Esophagus squamous epithelium (tissue), 5 donors: ENCODE measurements around the gene BIN1. TPM values are rescaled to one million over a fixed set of nuclear protein-coding genes. Genes with fewer than 3 reads are reported as not detected.

Source experiments
- DNase-seq: peaks from one replicate; lab custom pipeline; 2025; lab: John Stamatoyannopoulos, UW
- H3K27ac ChIP-seq, 4 donors: fragments of 200-600 bp; sonication (generic); one replicate each; pipeline ENCODE4 v1.5.1; 2016 to 2019; ENCODE audit warnings: mild to moderate bottlenecking in 1 of 4
- H3K27me3 ChIP-seq, 4 donors: fragments of 200-600 bp; sonication (generic); 1 replicate in 3 of 4; 2 replicates in 1 of 4; pipeline versions ENCODE4 v1.5.1 to v1.6.0; 2017 to 2021; ENCODE audit warnings: antibody characterized with exemption in 1 of 4
- H3K36me3 ChIP-seq, 3 donors: fragments of 200-600 bp; sonication (generic); one replicate each; pipeline ENCODE4 v1.5.1; 2016 to 2019
- H3K4me1 ChIP-seq, 3 donors: fragments of 200-600 bp; sonication (generic); one replicate each; pipeline ENCODE4 v1.5.1; 2017 to 2019
- H3K4me3 ChIP-seq, 4 donors: fragments of 200-600 bp; sonication (generic); 1 replicate in 3 of 4; 2 replicates in 1 of 4; pipeline ENCODE4 v1.5.1; 2016 to 2019; ENCODE audit warnings: mild to moderate bottlenecking in 2 of 4, moderate library complexity in 1 of 4
- H3K9me3 ChIP-seq, 3 donors: fragments of 200-600 bp; sonication (generic); one replicate each; pipeline ENCODE4 v1.5.1; 2016 to 2019
- POLR2A ChIP-seq, 4 donors: fragments of 450-650 bp; IDR thresholded peaks; one replicate each; pipeline ENCODE4 v1.6.1; 2017; ENCODE audit warnings: antibody characterized with exemption in 4 of 4, mild to moderate bottlenecking in 4 of 4, moderate library complexity in 3 of 4
- whole genome bisulfite sequencing, 2 donors: methylation state at CpG; one replicate each; pipeline ENCODE4 v1.1.5; 2018; 5-methylcytosine and 5-hydroxymethylcytosine counted together
- intact Hi-C: fragments of 100-400 bp; cut with DNase I; formaldehyde crosslinking; loops from one replicate; pipeline ENCODE4 v1.15.0; 2022
- total RNA-seq, 4 donors: library from RNA; depleted of rRNA; stranded (reverse); fragments of >200 nt; gene quantifications; one replicate each; pipeline ENCODE4 v1.1.0, GENCODE V29; 2016
- TF ChIP-seq, protein P1 (sequence below), 6 experiments: fragments of 450-650 bp in 4 of 6; fragments of 200-600 bp in 2 of 6; sonication (generic) in 2 of 6; IDR thresholded peaks; one replicate each; pipeline ENCODE4 v1.5.1; 2016 to 2019; ENCODE audit warnings: antibody characterized with exemption in 6 of 6, mild to moderate bottlenecking in 4 of 6, moderate library complexity in 4 of 6
- donor health status: DM: yes; HTN: yes; CAD: no.

Gene BIN1
- total RNA-seq, 4 donors from 2014 or later, result 10.8 to 23.3 (median 15.5) TPM

DNA sequence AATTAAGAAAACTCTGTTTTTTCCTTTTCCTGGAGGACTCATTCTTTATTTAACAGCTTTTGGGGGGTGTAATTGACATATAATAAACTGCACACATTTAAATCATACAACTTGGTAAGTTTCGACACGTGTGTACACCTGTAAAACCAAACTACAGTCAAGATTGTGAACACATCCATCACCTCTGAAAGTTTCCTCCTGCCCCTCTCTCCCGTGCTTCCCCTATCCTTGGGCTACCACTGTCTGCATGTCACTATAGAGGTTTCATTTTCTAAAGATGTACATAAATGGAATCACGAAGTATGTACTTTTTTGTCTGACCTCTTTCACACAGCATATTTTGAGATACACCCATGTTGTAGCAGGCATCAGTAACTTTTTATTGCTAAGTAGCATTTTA is 100.0 kb downstream of the BIN1 start:
- H3K27me3 ChIP-seq, result peaks cover 0 to 10% (median 0%) of the 10 kb centered on the region in 4 donors
- H3K4me1 ChIP-seq, result no peaks in the 10 kb centered on the region
- no peak overlapping the region for H3K27ac ChIP-seq
- no peaks in the 10 kb centered on the region for H3K9me3 ChIP-seq
- TF ChIP-seq, protein P1, sequence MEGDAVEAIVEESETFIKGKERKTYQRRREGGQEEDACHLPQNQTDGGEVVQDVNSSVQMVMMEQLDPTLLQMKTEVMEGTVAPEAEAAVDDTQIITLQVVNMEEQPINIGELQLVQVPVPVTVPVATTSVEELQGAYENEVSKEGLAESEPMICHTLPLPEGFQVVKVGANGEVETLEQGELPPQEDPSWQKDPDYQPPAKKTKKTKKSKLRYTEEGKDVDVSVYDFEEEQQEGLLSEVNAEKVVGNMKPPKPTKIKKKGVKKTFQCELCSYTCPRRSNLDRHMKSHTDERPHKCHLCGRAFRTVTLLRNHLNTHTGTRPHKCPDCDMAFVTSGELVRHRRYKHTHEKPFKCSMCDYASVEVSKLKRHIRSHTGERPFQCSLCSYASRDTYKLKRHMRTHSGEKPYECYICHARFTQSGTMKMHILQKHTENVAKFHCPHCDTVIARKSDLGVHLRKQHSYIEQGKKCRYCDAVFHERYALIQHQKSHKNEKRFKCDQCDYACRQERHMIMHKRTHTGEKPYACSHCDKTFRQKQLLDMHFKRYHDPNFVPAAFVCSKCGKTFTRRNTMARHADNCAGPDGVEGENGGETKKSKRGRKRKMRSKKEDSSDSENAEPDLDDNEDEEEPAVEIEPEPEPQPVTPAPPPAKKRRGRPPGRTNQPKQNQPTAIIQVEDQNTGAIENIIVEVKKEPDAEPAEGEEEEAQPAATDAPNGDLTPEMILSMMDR (IDR thresholded peaks at IDR 0.05), result no peak
- TF ChIP-seq POLR2A (IDR thresholded peaks at IDR 0.05), result no peak
- no peak for DNase-seq
- no peaks in the 10 kb centered on the region for H3K36me3 ChIP-seq
- no peak overlapping the region for H3K4me3 ChIP-seq
- intact Hi-C loops, result no loop called here
- WGBS, 2 donors, result 72 to 73% methylated on average over 4 of the region's 4 CpGs

DNA sequence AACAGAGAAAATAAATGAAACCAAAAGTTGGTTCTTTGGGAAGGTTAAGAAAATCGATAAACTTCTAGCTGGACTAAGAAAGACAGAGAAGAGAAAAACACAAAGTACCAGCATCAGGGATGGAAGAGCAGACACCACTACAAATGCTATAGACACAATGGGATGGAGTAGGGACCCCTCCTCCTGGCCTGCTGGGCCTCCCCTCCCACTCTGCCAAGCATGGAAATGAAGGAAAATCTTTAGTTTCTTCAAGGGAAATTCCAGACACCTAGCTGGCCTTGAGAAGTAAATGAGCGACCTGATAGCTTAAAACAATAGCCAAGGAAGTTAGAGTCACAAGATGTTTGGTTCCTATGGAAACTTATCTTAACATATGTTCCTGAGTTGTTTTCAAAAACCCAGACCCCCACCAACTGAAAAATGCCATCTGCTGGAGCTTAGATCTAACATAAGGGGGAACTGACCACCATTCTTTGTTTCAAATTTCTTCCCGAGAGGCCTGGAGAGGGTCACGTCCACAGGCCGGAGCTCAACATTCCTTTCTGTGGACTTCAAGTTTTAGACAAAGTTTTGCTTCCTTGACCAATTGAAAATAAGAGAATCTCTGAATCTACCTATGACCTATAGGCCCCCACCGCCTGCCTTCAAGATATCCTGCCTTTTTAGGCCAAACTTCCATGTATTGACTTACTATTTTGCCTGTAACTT is 101.9 kb downstream of the BIN1 start:
- DNase-seq, result no peak
- Histone ChIP-seq H3K27me3 (no peaks in the 10 kb centered on the region), H3K9me3 (no peaks in the 10 kb centered on the region), H3K4me1 (no peaks in the 10 kb centered on the region), H3K36me3 (no peaks in the 10 kb centered on the region), H3K4me3 (no peak overlapping the region), H3K27ac (no peak overlapping the region)
- no peak for TF ChIP-seq POLR2A (IDR thresholded peaks at IDR 0.05)
- TF ChIP-seq, protein P1 (IDR thresholded peaks at IDR 0.05), result no peak
- 85 to 91% methylated on average over 6 of the region's 6 CpGs for WGBS, 2 donors
- intact Hi-C loops, result no loop called here

DNA sequence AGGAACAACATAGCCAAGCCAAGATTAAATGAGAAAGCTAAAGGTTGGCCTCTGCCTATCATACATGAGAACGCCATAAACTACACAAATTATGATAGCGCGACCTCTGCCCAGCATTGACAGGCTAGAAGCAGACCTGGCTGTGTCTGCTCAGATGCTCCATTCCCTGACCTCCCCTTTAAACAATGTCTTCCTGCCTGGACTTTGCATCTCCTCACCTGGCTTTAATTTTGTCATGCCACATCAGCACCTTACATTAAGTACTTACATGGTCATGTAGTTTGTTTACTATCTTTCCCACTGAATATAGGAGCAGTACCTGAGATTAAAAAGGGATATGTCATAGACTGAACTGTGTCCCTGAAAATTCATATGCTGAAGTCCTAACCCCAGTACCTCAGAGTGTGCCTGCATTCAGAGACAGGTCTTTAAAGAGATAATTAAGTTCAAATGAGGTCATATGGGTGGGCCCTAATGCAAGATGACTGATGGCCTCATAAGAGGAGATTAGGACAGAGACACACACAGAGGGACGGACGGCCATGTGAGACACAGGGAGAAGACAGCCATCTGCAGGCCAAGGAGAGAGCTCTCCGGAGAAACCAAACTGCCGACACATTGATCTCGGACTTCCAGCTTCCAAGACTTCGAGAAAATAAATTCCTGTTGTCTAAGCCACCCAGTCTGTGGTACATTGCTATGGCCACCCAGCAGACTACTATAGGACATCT is 103.7 kb downstream of the BIN1 start:
- WGBS, 2 donors, result 82% methylated on average over 9 of the region's 9 CpGs
- no peaks in the 10 kb centered on the region for H3K9me3 ChIP-seq
- H3K4me3 ChIP-seq, result no peak overlapping the region
- H3K4me1 ChIP-seq, result no peaks in the 10 kb centered on the region
- no peak for TF ChIP-seq POLR2A (IDR thresholded peaks at IDR 0.05)
- TF ChIP-seq, protein P1 (IDR thresholded peaks at IDR 0.05), result no peak
- DNase-seq, result no peak
- H3K36me3 ChIP-seq, result no peaks in the 10 kb centered on the region
- intact Hi-C loops, result no loop called here
- no peak overlapping the region for H3K27ac ChIP-seq
- H3K27me3 ChIP-seq, result no peaks in the 10 kb centered on the region

DNA sequence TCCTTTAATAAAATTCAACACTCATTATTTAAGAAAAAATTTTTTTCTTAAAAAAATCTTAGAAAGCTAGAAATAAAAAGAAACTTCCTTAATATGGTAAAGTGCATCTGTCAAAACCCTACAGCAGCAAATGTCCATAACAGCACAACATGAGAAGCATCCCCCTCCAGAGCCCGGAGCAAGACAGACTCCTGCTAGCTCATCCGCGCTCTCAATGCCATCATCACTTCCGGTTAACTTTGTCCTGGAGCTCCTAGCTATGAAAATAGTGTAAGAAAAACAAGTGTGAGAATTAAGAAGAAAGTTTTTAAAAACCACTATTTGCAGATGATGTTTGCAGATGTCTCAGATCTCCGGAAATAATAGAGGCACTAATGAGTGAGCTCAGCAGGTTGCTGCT is 105.2 kb downstream of the BIN1 start:
- DNase-seq, result no peak

More for the DNA sequence above, 105.2 kb downstream of the BIN1 start:
- Histone ChIP-seq H3K36me3 (no peaks in the 10 kb centered on the region), H3K4me1 (no peaks in the 10 kb centered on the region), H3K4me3 (no peak overlapping the region), H3K27me3 (no peaks in the 10 kb centered on the region), H3K9me3 (no peaks in the 10 kb centered on the region), H3K27ac (no peak overlapping the region)
- WGBS, 2 donors, result 64 to 84% methylated on average over 5 of the region's 5 CpGs
- intact Hi-C loops, result no loop called here
- TF ChIP-seq POLR2A (IDR thresholded peaks at IDR 0.05), result no peak
- TF ChIP-seq, protein P1 (IDR thresholded peaks at IDR 0.05), result no peak
